Ovary (tissue), 3 donors: ENCODE measurements around the gene MAN1A2.

Source experiments
- POLR2A ChIP-seq: fragments of 450-650 bp; IDR thresholded peaks from one replicate; pipeline ENCODE4 v1.6.1; 2017; ENCODE audit warnings: antibody characterized with exemption, mild to moderate bottlenecking, moderate library complexity
- TF ChIP-seq, protein P1 (sequence below), 3 donors: fragments of 450-650 bp in 2 of 3; fragments of 200-600 bp in 1 of 3; IDR thresholded peaks; one replicate each; pipeline versions ENCODE4 v1.5.1 to v1.8.0; 2016 to 2022; ENCODE audit warnings: antibody characterized with exemption in 3 of 3, mild to moderate bottlenecking in 1 of 3
- donor health status: DM: no; HTN: no; CAD: no.

DNA sequence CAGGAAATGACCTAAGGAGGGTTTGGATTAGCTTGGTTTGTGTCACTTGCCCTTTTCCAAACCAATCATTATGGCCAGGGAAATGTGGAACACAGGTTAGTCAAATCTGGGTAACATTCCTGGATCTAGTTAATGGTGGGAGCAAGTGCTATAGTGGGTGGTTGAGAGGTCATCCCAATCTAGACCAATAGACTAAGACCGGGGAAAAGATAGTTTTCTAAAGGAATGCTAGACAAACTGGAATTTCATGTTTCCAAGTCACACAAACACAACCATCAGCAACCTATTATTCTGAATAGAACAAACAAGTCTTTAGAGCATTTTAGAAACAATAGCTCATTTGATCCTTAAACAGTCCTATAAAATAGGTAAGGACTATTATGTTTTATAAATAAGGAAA, 4.3 kb upstream of the MAN1A2 start:
- TF ChIP-seq POLR2A: no peak
- TF ChIP-seq, protein P1, sequence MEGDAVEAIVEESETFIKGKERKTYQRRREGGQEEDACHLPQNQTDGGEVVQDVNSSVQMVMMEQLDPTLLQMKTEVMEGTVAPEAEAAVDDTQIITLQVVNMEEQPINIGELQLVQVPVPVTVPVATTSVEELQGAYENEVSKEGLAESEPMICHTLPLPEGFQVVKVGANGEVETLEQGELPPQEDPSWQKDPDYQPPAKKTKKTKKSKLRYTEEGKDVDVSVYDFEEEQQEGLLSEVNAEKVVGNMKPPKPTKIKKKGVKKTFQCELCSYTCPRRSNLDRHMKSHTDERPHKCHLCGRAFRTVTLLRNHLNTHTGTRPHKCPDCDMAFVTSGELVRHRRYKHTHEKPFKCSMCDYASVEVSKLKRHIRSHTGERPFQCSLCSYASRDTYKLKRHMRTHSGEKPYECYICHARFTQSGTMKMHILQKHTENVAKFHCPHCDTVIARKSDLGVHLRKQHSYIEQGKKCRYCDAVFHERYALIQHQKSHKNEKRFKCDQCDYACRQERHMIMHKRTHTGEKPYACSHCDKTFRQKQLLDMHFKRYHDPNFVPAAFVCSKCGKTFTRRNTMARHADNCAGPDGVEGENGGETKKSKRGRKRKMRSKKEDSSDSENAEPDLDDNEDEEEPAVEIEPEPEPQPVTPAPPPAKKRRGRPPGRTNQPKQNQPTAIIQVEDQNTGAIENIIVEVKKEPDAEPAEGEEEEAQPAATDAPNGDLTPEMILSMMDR (IDR thresholded peaks at IDR 0.05): no peak
